WI38 (cell line): ENCODE measurements around the gene SOAT2.

Source experiments
- H3K4me3 ChIP-seq: 2 replicates; pipeline ENCODE4 v1.5.1; 2011; ENCODE audit warnings: low read depth, mild to moderate bottlenecking, control low read depth, low read length
- TF ChIP-seq, protein P1 (sequence below): IDR thresholded peaks from 2 replicates; pipeline ENCODE4 v1.5.1; 2012; ENCODE audit warnings: low read depth, mild to moderate bottlenecking, control low read depth, low read length

The SOAT2 gene

DNA sequence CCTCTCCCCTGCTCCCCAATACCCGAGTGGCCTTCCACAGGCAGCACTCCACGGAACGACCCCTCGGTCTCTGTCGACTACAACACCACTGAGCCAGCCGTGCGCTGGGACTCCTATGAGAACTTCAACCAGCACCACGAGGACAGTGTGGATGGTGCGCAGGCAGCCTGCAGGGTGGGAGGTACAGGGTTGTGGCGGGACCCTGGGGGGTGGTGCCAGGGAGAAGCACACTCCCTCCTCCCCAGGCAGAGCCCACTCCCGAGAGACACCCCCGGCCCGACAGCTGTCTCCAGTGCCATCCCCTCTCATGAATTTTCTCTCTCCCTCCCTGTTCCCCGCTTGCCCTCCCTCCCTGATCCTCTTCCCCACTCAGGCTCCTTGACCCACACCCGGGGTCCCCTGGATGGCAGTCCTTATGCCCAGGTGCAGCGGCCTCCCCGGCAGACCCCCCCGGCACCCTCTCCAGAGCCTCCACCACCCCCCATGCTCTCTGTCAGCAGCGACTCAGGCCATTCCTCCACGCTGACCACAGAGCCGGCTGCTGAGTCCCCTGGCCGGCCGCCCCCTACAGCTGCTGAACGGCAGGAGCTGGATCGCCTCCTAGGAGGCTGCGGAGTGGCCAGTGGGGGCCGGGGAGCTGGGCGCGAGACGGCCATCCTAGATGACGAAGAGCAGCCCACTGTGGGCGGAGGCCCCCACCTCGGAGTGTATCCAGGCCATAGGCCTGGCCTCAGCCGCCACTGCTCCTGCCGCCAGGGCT, 44.4 kb upstream of the SOAT2 start:
- TF ChIP-seq, protein P1, sequence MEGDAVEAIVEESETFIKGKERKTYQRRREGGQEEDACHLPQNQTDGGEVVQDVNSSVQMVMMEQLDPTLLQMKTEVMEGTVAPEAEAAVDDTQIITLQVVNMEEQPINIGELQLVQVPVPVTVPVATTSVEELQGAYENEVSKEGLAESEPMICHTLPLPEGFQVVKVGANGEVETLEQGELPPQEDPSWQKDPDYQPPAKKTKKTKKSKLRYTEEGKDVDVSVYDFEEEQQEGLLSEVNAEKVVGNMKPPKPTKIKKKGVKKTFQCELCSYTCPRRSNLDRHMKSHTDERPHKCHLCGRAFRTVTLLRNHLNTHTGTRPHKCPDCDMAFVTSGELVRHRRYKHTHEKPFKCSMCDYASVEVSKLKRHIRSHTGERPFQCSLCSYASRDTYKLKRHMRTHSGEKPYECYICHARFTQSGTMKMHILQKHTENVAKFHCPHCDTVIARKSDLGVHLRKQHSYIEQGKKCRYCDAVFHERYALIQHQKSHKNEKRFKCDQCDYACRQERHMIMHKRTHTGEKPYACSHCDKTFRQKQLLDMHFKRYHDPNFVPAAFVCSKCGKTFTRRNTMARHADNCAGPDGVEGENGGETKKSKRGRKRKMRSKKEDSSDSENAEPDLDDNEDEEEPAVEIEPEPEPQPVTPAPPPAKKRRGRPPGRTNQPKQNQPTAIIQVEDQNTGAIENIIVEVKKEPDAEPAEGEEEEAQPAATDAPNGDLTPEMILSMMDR: no peak
- no peak overlapping the region for H3K4me3 ChIP-seq

DNA sequence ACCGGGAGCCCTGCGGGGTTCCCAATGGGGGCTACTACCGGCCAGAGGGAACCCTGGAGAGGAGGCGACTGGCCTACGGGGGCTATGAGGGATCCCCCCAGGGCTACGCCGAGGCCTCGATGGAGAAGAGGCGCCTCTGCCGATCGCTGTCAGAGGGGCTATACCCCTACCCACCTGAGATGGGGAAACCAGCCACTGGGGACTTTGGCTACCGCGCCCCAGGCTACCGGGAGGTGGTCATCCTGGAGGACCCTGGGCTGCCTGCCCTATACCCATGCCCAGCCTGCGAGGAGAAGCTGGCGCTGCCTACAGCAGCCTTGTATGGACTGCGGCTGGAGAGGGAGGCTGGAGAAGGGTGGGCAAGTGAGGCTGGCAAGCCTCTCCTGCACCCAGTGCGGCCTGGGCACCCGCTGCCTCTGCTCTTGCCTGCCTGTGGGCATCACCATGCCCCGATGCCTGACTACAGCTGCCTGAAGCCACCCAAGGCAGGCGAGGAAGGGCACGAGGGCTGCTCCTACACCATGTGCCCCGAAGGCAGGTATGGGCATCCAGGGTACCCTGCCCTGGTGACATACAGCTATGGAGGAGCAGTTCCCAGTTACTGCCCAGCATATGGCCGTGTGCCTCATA, 43.7 kb upstream of the SOAT2 start:
- H3K4me3 ChIP-seq: no peak overlapping the region
- TF ChIP-seq, protein P1: no peak

DNA sequence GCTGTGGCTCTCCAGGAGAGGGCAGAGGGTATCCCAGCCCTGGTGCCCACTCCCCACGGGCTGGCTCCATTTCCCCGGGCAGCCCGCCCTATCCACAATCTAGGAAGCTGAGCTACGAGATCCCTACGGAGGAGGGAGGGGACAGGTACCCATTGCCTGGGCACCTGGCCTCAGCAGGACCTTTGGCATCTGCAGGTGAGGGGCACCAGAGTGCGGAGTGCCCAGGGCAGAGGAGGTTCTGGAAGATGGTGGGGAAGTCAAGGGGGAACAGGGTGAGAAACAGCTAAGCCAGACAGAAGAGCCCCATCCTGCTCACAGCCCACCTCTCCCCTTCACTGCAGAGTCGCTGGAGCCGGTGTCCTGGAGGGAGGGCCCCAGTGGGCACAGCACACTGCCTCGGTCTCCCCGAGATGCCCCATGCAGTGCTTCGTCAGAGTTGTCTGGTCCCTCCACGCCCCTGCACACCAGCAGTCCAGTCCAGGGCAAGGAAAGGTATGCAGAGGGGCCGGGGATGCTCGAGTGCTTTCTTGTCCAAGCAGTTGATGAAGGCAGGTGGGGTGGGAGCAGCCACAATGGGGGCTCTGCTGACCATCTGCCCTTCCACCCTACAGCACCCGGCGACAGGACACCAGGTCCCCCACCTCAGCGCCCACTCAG, 43.1 kb upstream of the SOAT2 start:
- no peak overlapping the region for H3K4me3 ChIP-seq
- TF ChIP-seq, protein P1: no peak

DNA sequence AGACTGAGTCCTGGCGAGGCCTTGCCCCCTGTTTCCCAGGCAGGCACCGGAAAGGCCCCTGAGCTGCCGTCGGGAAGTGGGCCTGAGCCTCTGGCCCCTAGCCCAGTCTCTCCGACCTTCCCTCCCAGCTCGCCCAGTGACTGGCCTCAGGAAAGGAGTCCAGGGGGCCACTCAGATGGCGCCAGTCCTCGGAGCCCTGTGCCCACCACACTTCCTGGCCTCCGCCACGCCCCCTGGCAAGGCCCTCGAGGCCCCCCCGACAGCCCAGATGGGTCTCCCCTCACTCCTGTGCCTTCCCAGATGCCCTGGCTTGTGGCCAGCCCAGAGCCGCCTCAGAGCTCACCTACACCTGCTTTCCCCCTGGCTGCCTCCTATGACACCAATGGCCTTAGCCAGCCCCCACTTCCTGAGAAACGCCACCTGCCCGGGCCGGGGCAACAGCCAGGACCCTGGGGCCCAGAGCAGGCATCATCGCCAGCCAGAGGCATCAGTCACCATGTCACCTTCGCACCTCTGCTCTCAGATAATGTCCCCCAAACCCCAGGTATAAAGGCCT, 42.5 kb upstream of the SOAT2 start:
- TF ChIP-seq, protein P1: no peak
- no peak overlapping the region for H3K4me3 ChIP-seq

DNA sequence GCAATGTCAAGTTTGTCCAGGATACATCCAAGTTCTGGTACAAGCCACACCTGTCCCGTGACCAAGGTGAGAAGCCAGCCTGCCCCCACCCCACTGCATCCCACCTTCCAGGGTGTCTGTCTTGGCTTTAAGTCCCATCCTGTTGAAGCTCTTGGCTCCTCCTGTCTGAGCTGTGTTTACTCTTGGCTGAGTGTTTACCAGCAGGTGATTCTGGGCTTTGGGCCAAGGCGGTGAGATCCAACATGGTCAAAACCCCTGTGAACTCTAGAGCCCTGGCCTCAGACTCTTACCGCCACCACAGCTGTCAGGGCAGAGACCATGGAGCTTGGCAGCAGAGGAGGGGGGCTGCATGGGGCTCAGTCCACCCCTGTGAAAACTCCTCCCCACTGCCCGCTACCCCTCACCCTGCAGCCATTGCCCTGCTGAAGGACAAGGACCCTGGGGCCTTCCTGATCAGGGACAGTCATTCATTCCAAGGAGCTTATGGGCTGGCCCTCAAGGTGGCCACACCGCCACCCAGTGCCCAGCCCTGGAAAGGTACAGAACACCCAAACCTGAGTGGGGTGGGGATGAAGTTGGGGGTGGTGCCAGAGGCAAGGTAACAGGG, 41.8 kb upstream of the SOAT2 start:
- TF ChIP-seq, protein P1: no peak
- H3K4me3 ChIP-seq: no peak overlapping the region

GRCh38 chr12:53062011-53062961, 41.0 kb upstream of the SOAT2 start:
- H3K4me3 ChIP-seq: no peak overlapping the region
- TF ChIP-seq, protein P1: no peak
